Retinal pigment epithelial cell (primary cell): ENCODE results near the gene NR1D2.

Experiments used
- DNase-seq: peaks from one replicate; pipeline ENCODE4 v3.0.0-alpha.2; 2010; ENCODE audit warnings: low read depth
- H3K4me3 ChIP-seq: 2 replicates; pipeline ENCODE4 v1.5.1; 2011; ENCODE audit warnings: mild to moderate bottlenecking, low read length, control low read depth, moderate library complexity
- TF ChIP-seq, protein P1 (sequence below): conservative IDR thresholded peaks from 2 replicates; pipeline ENCODE4 v1.5.1; 2011; ENCODE audit warnings: low read depth, low read length, control low read depth, inconsistent platforms

NR1D2 gene

DNA sequence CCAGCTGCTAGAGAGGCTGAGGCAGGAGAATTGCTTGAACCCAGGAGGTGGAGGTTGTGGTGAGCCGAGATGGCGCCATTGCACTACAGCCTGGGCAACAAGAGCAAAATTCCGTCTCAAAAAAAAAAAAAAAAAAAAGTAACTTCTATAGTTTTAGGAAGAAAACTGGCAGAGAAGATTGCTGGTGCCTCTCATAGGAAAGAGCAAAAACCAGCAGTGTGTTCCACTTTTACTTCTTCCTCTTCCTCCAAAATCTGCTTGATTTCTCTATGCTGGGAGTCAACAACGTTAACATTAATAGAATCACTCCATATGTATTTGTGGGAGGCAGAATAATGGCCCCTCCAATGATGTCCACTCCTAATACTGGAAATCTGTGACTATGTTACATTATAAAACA is 12.5 kb upstream of the NR1D2 start:
- TF ChIP-seq, protein P1, sequence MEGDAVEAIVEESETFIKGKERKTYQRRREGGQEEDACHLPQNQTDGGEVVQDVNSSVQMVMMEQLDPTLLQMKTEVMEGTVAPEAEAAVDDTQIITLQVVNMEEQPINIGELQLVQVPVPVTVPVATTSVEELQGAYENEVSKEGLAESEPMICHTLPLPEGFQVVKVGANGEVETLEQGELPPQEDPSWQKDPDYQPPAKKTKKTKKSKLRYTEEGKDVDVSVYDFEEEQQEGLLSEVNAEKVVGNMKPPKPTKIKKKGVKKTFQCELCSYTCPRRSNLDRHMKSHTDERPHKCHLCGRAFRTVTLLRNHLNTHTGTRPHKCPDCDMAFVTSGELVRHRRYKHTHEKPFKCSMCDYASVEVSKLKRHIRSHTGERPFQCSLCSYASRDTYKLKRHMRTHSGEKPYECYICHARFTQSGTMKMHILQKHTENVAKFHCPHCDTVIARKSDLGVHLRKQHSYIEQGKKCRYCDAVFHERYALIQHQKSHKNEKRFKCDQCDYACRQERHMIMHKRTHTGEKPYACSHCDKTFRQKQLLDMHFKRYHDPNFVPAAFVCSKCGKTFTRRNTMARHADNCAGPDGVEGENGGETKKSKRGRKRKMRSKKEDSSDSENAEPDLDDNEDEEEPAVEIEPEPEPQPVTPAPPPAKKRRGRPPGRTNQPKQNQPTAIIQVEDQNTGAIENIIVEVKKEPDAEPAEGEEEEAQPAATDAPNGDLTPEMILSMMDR = no peak
- no peak overlapping the region for H3K4me3 ChIP-seq
- DNase-seq = no peak

DNA sequence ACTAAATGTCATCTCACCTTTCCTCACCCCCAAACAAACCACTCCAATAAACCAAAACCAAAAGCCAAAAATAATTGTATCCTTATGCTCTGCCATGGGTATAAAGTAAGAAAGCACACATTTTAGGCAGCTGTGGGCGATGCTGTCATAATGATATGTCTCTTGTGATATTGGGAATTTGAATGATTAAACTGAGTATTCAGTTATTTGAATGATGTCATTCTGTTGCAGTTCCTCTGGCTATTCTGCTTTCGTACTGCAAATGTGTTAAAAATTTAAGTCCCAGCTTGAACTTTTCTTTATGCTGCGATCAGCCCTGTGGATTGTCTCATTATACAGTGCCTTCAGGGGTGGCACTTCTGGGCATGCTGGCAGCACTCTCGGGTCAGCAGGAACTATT is 10.8 kb upstream of the NR1D2 start:
- TF ChIP-seq, protein P1 = no peak
- DNase-seq = no peak
- H3K4me3 ChIP-seq = no peak overlapping the region

DNA sequence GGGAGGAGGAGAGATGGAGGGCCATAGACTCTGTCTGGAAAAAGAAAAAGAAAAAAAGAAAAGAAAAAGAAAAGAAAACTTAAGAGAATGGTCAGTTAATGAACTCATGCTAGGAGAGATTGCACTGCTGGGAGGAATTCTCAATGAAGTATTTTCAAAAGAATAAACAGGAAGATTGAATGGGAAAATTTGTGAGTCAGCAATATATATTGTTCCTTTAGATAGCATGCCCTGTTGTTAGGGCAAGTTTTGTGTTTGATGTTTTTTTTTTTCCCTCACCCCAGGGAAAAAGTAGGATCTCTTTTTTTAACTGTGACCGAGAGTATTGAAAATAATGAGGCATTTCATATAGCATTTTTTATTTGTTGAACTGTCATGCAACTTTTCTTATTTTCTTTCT is 7.8 kb upstream of the NR1D2 start:
- no peak overlapping the region for H3K4me3 ChIP-seq
- TF ChIP-seq, protein P1 = no peak
- DNase-seq = no peak

DNA sequence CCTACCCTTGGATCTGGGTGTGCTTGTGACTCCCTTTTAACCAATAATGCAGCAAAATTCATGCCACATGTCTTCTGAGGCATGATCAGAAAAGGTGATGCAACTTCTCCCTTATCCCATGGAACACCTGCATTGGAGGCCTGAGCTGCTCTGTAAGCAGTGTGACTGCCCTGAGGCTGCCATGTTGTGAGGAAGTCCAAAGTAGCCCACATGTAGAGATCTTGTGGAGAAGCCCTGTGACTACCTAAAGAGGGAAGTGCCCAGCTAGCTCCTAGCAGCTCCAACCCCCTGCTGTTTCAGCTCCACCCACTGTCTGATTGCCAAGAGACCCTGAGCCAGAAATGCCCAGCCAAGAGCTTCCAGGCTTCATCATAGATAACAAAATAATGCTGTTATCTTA is 6.4 kb upstream of the NR1D2 start:
- DNase-seq = no peak
- no peak overlapping the region for H3K4me3 ChIP-seq
- TF ChIP-seq, protein P1 = no peak

DNA sequence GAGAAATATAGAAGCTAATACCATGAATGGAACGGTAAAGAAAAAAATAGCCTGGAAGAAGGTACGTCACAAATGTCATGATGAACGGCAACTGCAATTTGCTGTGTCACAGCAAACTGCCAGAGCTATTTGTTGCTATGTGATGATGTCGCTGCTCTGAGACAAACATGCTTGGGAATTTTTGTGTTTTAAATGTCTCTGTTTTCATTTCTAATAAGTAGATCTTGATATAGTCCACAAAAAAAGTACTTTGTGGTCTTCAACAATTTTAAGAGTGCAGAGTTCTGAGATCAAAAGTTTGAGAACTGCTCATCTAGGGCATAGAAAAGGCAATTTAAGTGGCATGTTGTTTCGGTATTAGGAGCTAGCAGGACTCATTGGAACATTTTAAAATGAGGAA is 4.3 kb upstream of the NR1D2 start:
- no peak for DNase-seq
- TF ChIP-seq, protein P1 = no peak
- H3K4me3 ChIP-seq = no peak overlapping the region

DNA sequence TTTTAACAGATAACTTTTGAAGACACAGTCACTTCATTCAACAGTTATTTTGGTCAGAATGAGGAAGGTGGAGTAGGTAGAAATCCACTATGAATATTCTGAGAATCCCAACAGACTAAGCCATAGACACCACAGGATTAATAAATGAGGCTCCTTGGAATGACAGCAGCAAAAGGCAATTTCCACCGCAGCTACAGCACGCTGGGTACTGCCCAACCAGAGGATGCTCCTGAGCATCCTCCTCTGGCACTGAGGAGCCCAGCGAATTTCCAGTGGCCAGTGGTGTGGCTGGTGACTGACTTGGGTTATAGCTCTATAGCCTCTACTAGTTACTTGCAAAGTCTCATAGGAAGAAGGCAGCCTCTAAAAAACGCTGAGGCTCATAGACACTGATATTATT is 3.6 kb upstream of the NR1D2 start:
- DNase-seq = no peak
- H3K4me3 ChIP-seq = no peak overlapping the region
- TF ChIP-seq, protein P1 = no peak

DNA sequence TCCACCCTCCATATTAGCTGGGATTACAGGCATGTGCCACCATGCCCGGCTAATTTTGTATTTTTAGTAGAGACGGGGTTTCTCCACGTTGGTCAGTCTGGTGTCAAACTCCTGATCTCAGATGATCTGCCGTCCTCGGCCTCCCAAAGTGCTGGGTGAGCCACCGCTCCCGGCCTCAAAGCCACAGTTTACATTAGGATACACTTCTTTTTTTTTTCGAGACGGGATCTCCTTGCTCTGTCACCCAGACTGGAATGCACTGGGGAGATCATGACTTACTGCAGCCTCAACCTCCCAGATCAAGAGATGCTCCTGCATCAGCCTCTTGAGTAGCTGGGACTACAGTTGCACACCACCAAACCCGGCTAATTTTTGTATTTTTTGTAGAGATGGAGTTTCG is 2.5 kb upstream of the NR1D2 start:
- no peak for DNase-seq
- TF ChIP-seq, protein P1 = no peak

More for the DNA sequence above, 2.5 kb upstream of the NR1D2 start:
- H3K4me3 ChIP-seq = no peak overlapping the region
